ENCODE measurements around the gene POGZ.

The POGZ gene

GRCh38 chr1:151472856-151473731 lies 13.8 kb upstream of the POGZ start:
- peak; percentile 59 for ATAC-seq
- TF ChIP-seq, protein P1, sequence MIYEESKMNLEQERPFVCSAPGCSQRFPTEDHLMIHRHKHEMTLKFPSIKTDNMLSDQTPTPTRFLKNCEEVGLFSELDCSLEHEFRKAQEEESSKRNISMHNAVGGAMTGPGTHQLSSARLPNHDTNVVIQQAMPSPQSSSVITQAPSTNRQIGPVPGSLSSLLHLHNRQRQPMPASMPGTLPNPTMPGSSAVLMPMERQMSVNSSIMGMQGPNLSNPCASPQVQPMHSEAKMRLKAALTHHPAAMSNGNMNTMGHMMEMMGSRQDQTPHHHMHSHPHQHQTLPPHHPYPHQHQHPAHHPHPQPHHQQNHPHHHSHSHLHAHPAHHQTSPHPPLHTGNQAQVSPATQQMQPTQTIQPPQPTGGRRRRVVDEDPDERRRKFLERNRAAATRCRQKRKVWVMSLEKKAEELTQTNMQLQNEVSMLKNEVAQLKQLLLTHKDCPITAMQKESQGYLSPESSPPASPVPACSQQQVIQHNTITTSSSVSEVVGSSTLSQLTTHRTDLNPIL (CRISPR knock-in tag; IDR thresholded peaks at IDR 0.05; ENCODE audit: low read depth) = no peak
- TF ChIP-seq ZFP30 (CRISPR knock-in tag; IDR thresholded peaks at IDR 0.05) = no peak
- no peak for TF ChIP-seq POU6F1 (CRISPR knock-in tag; IDR thresholded peaks at IDR 0.05; ENCODE audit: borderline replicate concordance, low read depth)

DNA sequence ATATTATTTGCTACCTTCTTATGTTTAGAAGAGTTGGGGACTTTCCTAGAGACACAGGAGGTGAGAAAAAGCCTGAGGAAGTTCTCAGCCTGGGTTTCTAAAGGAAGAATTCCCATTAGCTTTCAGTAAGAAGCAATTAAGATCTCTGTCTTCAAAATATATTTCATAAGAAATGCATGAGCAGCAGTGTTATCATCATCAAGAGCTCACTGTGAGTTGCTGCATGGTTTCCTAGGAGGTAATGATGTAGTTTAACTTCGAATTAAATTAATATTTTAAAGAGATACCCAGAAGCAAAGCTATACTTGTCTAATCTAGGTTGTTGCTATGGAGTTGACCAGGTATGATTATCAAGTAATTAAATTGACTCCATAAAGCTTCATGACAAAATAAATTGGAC lies 5.7 kb upstream of the POGZ start:
- no peak for ATAC-seq
- TF ChIP-seq CSRNP3 (CRISPR knock-in tag; IDR thresholded peaks at IDR 0.05) (no peak), ZC3H10 (CRISPR knock-in tag; IDR thresholded peaks at IDR 0.05) (no peak), TSHZ2 (CRISPR knock-in tag; IDR thresholded peaks at IDR 0.05) (no peak), TCF4 (CRISPR knock-in tag; IDR thresholded peaks at IDR 0.05; ENCODE audit: borderline replicate concordance) (no peak), ZFP3 (CRISPR knock-in tag; IDR thresholded peaks at IDR 0.05) (no peak), GLIS3 (CRISPR knock-in tag; IDR thresholded peaks at IDR 0.05) (no peak), RARB (CRISPR knock-in tag; IDR thresholded peaks at IDR 0.05) (no peak), ZFP30 (CRISPR knock-in tag; IDR thresholded peaks at IDR 0.05) (no peak), SNAI2 (CRISPR knock-in tag; IDR thresholded peaks at IDR 0.05) (no peak), ZNF565 (CRISPR knock-in tag; conservative IDR thresholded peaks at IDR 0.05; ENCODE audit: low read depth) (no peak), ESRRG (CRISPR knock-in tag; IDR thresholded peaks at IDR 0.05) (no peak), ZNF8 (CRISPR knock-in tag; IDR thresholded peaks at IDR 0.05) (no peak)
- TF ChIP-seq, protein P1 (CRISPR knock-in tag; IDR thresholded peaks at IDR 0.05; ENCODE audit: low read depth) = no peak

- TF ChIP-seq GLIS3 (CRISPR knock-in tag; IDR thresholded peaks at IDR 0.05) = no peak
- TF ChIP-seq TOX (CRISPR knock-in tag; IDR thresholded peaks at IDR 0.05; ENCODE audit: borderline replicate concordance) = no peak
- TF ChIP-seq BACH2 (CRISPR knock-in tag; IDR thresholded peaks at IDR 0.05; ENCODE audit: borderline replicate concordance) = no peak
- TF ChIP-seq PATZ1 (CRISPR knock-in tag; IDR thresholded peaks at IDR 0.05; ENCODE audit: borderline replicate concordance) = no peak
- no peak for TF ChIP-seq ZFP30 (CRISPR knock-in tag; IDR thresholded peaks at IDR 0.05)
- TF ChIP-seq POU6F1 (CRISPR knock-in tag; IDR thresholded peaks at IDR 0.05; ENCODE audit: borderline replicate concordance, low read depth) = no peak
- TF ChIP-seq ZNF70 (CRISPR knock-in tag; IDR thresholded peaks at IDR 0.05) = no peak
- no peak for TF ChIP-seq SNAI2 (CRISPR knock-in tag; IDR thresholded peaks at IDR 0.05)
- no peak for TF ChIP-seq RARB (CRISPR knock-in tag; IDR thresholded peaks at IDR 0.05)
- TF ChIP-seq ESRRG (CRISPR knock-in tag; IDR thresholded peaks at IDR 0.05) = no peak
- TF ChIP-seq ISL1 (CRISPR knock-in tag; IDR thresholded peaks at IDR 0.05) = no peak
- ATAC-seq = no peak
These were observed 2.4 kb upstream of the POGZ start for GRCh38 chr1:151461694-151462093.

Measured in SK-N-SH treated with all-trans-retinoic acid at 6 μM for 48 hours (cell line).